ENCODE data around the gene GREB1L. TPM values are rescaled to one million over a fixed set of nuclear protein-coding genes. Genes with fewer than 3 reads are reported as not detected.

Gene GREB1L
- polyA plus RNA-seq, 1 donor (not counting 4 experiments of a cell fraction or from before 2014, with no cell fraction given): 5.5 TPM

DNA sequence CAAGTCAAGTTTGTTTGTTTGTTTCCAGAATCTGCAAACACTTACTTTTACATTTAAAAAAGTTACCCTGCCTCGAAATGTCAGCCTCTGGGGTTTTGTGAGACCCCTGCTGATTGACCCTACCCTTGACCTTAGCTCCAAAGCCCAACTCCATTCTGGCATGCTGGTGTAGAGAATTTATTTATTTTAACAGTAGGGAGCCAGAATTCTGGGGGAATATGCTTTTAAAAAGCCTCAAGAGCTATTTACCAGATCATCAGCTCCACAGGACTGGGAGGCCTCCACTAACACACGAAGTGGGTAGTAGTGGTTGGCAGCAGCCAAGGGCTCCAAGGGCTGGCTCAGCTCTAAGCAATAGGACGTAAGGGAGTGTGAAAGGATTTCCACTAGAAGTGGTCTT lies 23.2 kb upstream of the GREB1L start:
- FAIRE-seq: no peak
- H3K27ac ChIP-seq (ENCODE audit: control insufficient read depth, insufficient read depth, low read length): no peak overlapping the region
- H3K4me2 ChIP-seq (ENCODE audit: control insufficient read depth, extremely low read depth, insufficient read depth, low read depth, low read length): no peak overlapping the region
- H4K20me1 ChIP-seq (ENCODE audit: control insufficient read depth, extremely low read depth, insufficient read depth, low read length): no peaks in the 10 kb centered on the region
- no peak overlapping the region for H3K9ac ChIP-seq (ENCODE audit: control insufficient read depth, extremely low read depth, insufficient read depth, low read length)
- no peaks in the 10 kb centered on the region for H3K4me1 ChIP-seq (ENCODE audit: control insufficient read depth, extremely low read depth, insufficient read depth, low read length)
- H2AFZ ChIP-seq (ENCODE audit: control insufficient read depth, low read length): no peak overlapping the region
- H3K9me3 ChIP-seq (ENCODE audit: control insufficient read depth, low read depth, low read length): no peaks in the 10 kb centered on the region
- H3K9me1 ChIP-seq (ENCODE audit: control insufficient read depth, extremely low read depth, insufficient read depth, low read length): no peaks in the 10 kb centered on the region
- H3K27me3 ChIP-seq (ENCODE audit: control insufficient read depth, extremely low read depth, insufficient read depth, low read length): no peaks in the 10 kb centered on the region
- TF ChIP-seq, protein P1, sequence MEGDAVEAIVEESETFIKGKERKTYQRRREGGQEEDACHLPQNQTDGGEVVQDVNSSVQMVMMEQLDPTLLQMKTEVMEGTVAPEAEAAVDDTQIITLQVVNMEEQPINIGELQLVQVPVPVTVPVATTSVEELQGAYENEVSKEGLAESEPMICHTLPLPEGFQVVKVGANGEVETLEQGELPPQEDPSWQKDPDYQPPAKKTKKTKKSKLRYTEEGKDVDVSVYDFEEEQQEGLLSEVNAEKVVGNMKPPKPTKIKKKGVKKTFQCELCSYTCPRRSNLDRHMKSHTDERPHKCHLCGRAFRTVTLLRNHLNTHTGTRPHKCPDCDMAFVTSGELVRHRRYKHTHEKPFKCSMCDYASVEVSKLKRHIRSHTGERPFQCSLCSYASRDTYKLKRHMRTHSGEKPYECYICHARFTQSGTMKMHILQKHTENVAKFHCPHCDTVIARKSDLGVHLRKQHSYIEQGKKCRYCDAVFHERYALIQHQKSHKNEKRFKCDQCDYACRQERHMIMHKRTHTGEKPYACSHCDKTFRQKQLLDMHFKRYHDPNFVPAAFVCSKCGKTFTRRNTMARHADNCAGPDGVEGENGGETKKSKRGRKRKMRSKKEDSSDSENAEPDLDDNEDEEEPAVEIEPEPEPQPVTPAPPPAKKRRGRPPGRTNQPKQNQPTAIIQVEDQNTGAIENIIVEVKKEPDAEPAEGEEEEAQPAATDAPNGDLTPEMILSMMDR (optimal IDR thresholded peaks at IDR 0.05 in 1 of 3, IDR thresholded peaks at IDR 0.05 in 1 of 3, conservative IDR thresholded peaks at IDR 0.05 in 1 of 3; ENCODE audit: extremely low read depth in 1 of 3, insufficient read depth in 2 of 3, low read length in 3 of 3): no peak
- no peak for TF ChIP-seq EZH2 (IDR thresholded peaks at IDR 0.05; ENCODE audit: low read length)
- DNase-seq (ENCODE audit: low read depth, low spot score): no peak
- H3K4me3 ChIP-seq (ENCODE audit: control insufficient read depth in 2 of 3, extremely low read depth in 1 of 3, insufficient read depth in 2 of 3, low read depth in 1 of 3, low read length in 3 of 3): no peak overlapping the region
- dilution Hi-C loops (cut with MboI; ENCODE audit: extremely low pct_ligation_motif_present, low sequenced_read_pairs): no loop called here
- no peaks in the 10 kb centered on the region for H3K36me3 ChIP-seq (ENCODE audit: control insufficient read depth in 2 of 2, extremely low read depth in 1 of 2, insufficient read depth in 2 of 2, low read length in 2 of 2)
- no peaks in the 10 kb centered on the region for H3K79me2 ChIP-seq (ENCODE audit: control insufficient read depth, insufficient read depth, low read length)

DNA sequence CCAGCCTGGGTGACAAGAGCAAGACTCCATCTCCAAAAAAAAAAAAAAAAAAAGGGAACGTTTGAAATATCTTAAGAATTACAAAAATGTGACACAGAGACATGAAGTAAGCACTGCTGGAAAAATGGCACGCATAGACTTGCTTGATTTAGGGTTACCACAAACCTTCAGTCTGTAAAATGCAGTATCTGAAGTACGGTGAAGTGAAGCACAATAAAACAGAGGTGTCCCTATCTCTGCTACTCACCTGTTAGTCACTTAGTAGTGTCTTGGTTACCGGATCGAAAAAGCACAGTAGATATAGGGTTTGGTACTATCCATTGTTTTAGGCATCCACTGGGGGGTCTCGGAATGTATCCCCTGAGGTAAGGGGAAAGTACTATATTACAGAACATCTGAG lies 11.6 kb upstream of the GREB1L start:
- Histone ChIP-seq H4K20me1 (ENCODE audit: control insufficient read depth, extremely low read depth, insufficient read depth, low read length) (no peaks in the 10 kb centered on the region), H3K4me3 (ENCODE audit: control insufficient read depth in 2 of 3, extremely low read depth in 1 of 3, insufficient read depth in 2 of 3, low read depth in 1 of 3, low read length in 3 of 3) (peak overlapping the region in 1 of 3 experiments; percentile 4), H3K4me2 (ENCODE audit: control insufficient read depth, extremely low read depth, insufficient read depth, low read depth, low read length) (peak overlapping the region; percentile 74), H3K9me3 (ENCODE audit: control insufficient read depth, low read depth, low read length) (no peaks in the 10 kb centered on the region), H3K4me1 (ENCODE audit: control insufficient read depth, extremely low read depth, insufficient read depth, low read length) (peaks cover 8% of the 10 kb centered on the region), H3K79me2 (ENCODE audit: control insufficient read depth, insufficient read depth, low read length) (no peaks in the 10 kb centered on the region), H3K27me3 (ENCODE audit: control insufficient read depth, extremely low read depth, insufficient read depth, low read length) (no peaks in the 10 kb centered on the region), H3K9ac (ENCODE audit: control insufficient read depth, extremely low read depth, insufficient read depth, low read length) (no peak overlapping the region), H3K27ac (ENCODE audit: control insufficient read depth, insufficient read depth, low read length) (no peak overlapping the region), H2AFZ (ENCODE audit: control insufficient read depth, low read length) (peak overlapping the region; percentile 36), H3K36me3 (ENCODE audit: control insufficient read depth in 2 of 2, extremely low read depth in 1 of 2, insufficient read depth in 2 of 2, low read length in 2 of 2) (no peaks in the 10 kb centered on the region), H3K9me1 (ENCODE audit: control insufficient read depth, extremely low read depth, insufficient read depth, low read length) (no peaks in the 10 kb centered on the region)
- FAIRE-seq: peak; percentile 81
- TF ChIP-seq, protein P1 (optimal IDR thresholded peaks at IDR 0.05 in 1 of 3, IDR thresholded peaks at IDR 0.05 in 1 of 3, conservative IDR thresholded peaks at IDR 0.05 in 1 of 3; ENCODE audit: extremely low read depth in 1 of 3, insufficient read depth in 2 of 3, low read length in 3 of 3): no peak
- TF ChIP-seq EZH2 (IDR thresholded peaks at IDR 0.05; ENCODE audit: low read length): no peak
- dilution Hi-C loops (cut with MboI; ENCODE audit: extremely low pct_ligation_motif_present, low sequenced_read_pairs): no loop called here
- DNase-seq (ENCODE audit: low read depth, low spot score): peak; percentile 25

Data from keratinocyte (primary cell).